Right ventricle myocardium superior (tissue), 1 donor: ENCODE results near the gene JTB. TPM values are rescaled to one million over a fixed set of nuclear protein-coding genes. Genes with fewer than 3 reads are reported as not detected.

ENCODE experiments used
- microRNA-seq: library from miRNA; unstranded; fragments of <30 nt; microRNA quantifications from one replicate; pipeline ENCODE4 v1.2.0, GENCODE V29; 2020
- total RNA-seq: library from RNA; stranded (reverse); fragmentation: NEBNext Ultra II Directional; extraction: Animal tissue kit (Norgen Biotek cat#: 25700); gene quantifications from one replicate; pipeline ENCODE4 v1.2.1, GENCODE V29; 2021
- donor health status: DM: no; HTN: yes; CAD: no; lungs with severe emphysema.

The JTB gene
- total RNA-seq, 1 donor from 2014 or later = 69.6 TPM

Small RNA genes within 50 kb of the gene (microRNA-seq; reads per million reads assigned to microRNA genes)
- not detected for gene MIR6737

Other genes with a start within 250 kb of the JTB start
- gene INTS3, start 249.6 kb downstream of the JTB start, total RNA-seq = 31.8 TPM
- 12.0 TPM for gene SLC27A3, start 202.3 kb downstream of the JTB start, total RNA-seq
- 30.1 TPM for gene GATAD2B, start 54.7 kb downstream of the JTB start, total RNA-seq
- gene DENND4B, start 31.0 kb downstream of the JTB start, total RNA-seq = 45.5 TPM
- 20.8 TPM for gene CRTC2, start 19.1 kb downstream of the JTB start, total RNA-seq
- gene SLC39A1, start 14.1 kb downstream of the JTB start, total RNA-seq = 46.9 TPM
- 4.1 TPM for gene CREB3L4, start 9.8 kb downstream of the JTB start, total RNA-seq
- 59.9 TPM for gene RAB13, start 8.7 kb upstream of the JTB start, total RNA-seq
- gene RPS27, start 13.1 kb upstream of the JTB start, total RNA-seq = 788 TPM
- gene NUP210L, start 177.4 kb upstream of the JTB start, total RNA-seq = 0.43 TPM
- gene TPM3, start 214.4 kb upstream of the JTB start, total RNA-seq = 80.9 TPM
- not detected for gene CFAP141, start 228.7 kb upstream of the JTB start, total RNA-seq
- 91.2 TPM for gene UBAP2L, start 243.3 kb upstream of the JTB start, total RNA-seq